GM12891 (cell line): ENCODE results near the gene SEC24B.
"Not testable (repeated sequence)": the region's sequence is repeated elsewhere in the genome, so short reads cannot be mapped to it uniquely, and the experiment has no call there.

ENCODE experiments used
- DNase-seq: peaks from one replicate; pipeline ENCODE4 v3.0.0; 2011; ENCODE audit warnings: low spot score; ENCODE audit not compliant: insufficient read length
- FAIRE-seq: peaks from 2 replicates; lab custom pipeline; 2011; peaks lifted over from hg19 to GRCh38; lab: Jason Lieb, UNC
- PAX5 ChIP-seq: IDR thresholded peaks from 2 replicates; pipeline ENCODE4 v1.6.1; 2011; ENCODE audit warnings: low read length, moderate library complexity, mild to moderate bottlenecking; ENCODE audit not compliant: insufficient read depth, severe bottlenecking
- POLR2A ChIP-seq: IDR thresholded peaks from 2 replicates; pipeline ENCODE4 v1.6.1; 2011; ENCODE audit warnings: low read depth, low read length, control low read depth
- POLR2AphosphoS5 ChIP-seq: IDR thresholded peaks from 2 replicates; pipeline ENCODE4 v1.6.1; 2011; ENCODE audit warnings: low read depth, low read length, control low read depth
- POU2F2 ChIP-seq: IDR thresholded peaks from 2 replicates; pipeline ENCODE4 v1.6.1; 2011; ENCODE audit warnings: low read depth, mild to moderate bottlenecking, control low read depth, low read length, moderate library complexity
- SPI1 ChIP-seq: IDR thresholded peaks from 2 replicates; pipeline ENCODE4 v1.6.1; 2011; ENCODE audit warnings: low read depth, low read length, control low read depth
- TAF1 ChIP-seq: IDR thresholded peaks from 2 replicates; pipeline ENCODE4 v1.6.1; 2011; ENCODE audit warnings: low read depth, low read length, control low read depth

SEC24B gene

GRCh38 chr4:109552237-109552636 lies 118.6 kb downstream of the SEC24B start:
- FAIRE-seq: no peak
- TF ChIP-seq SPI1 (no peak), POLR2A (no peak), PAX5 (no peak), TAF1 (no peak), POLR2AphosphoS5 (no peak), POU2F2 (no peak)
- no peak for DNase-seq

- TF ChIP-seq POLR2A (no peak), POLR2AphosphoS5 (no peak), POU2F2 (no peak)
- no peak for DNase-seq
- FAIRE-seq: no peak
Observed at GRCh38 chr4:109553130-109553529, 119.5 kb downstream of the SEC24B start.

- no peak for TF ChIP-seq SPI1
- TF ChIP-seq POLR2AphosphoS5: no peak
- TF ChIP-seq PAX5: no peak
- no peak for TF ChIP-seq POU2F2
- no peak for TF ChIP-seq TAF1
- TF ChIP-seq POLR2A: no peak
- FAIRE-seq (no peak), DNase-seq (no peak)
Observed at GRCh38 chr4:109554971-109555370, 121.4 kb downstream of the SEC24B start.

GRCh38 chr4:109557433-109557832 lies 123.8 kb downstream of the SEC24B start:
- no peak for FAIRE-seq
- no peak for DNase-seq
- TF ChIP-seq POLR2AphosphoS5: no peak
- no peak for TF ChIP-seq POLR2A
- TF ChIP-seq TAF1: no peak
- no peak for TF ChIP-seq SPI1
- TF ChIP-seq PAX5: no peak
- no peak for TF ChIP-seq POU2F2

- not testable (repeated sequence) for FAIRE-seq, DNase-seq
Observed at GRCh38 chr4:109558095-109558494, 124.5 kb downstream of the SEC24B start.

- DNase-seq (peak; percentile 36), FAIRE-seq (peak; percentile 40)
- TF ChIP-seq POLR2AphosphoS5 (no peak), PAX5 (no peak), TAF1 (no peak; the same call in 1 of the 2 replicates), SPI1 (no peak), POLR2A (no peak), POU2F2 (no peak)
Observed at GRCh38 chr4:109559625-109559982, 126.0 kb downstream of the SEC24B start.

GRCh38 chr4:109559983-109560686 lies 126.5 kb downstream of the SEC24B start, which contains the start of gene MCUB:
MCUB (plus strand) TSS chr4:109560246; CDS start chr4:109560338, 92 bp downstream.
- TF ChIP-seq POLR2AphosphoS5 (no peak; the same call in 1 of the 2 replicates), PAX5 (no peak), POLR2A (no peak), TAF1 (no peak; the same call in 1 of the 2 replicates), SPI1 (no peak), POU2F2 (no peak)
- DNase-seq (peak; percentile 82), FAIRE-seq (peak; percentile 85)

GRCh38 chr4:109560687-109561461 lies 127.3 kb downstream of the SEC24B start:
- peak; percentile 65 for DNase-seq
- FAIRE-seq: peak; percentile 68
- TF ChIP-seq PAX5 (no peak), POU2F2 (no peak), POLR2AphosphoS5 (peak; percentile 60; the same call in 1 of the 2 replicates), POLR2A (peak; percentile 53; the same call in 1 of the 2 replicates), TAF1 (peak; percentile 72; the same call in 1 of the 2 replicates), SPI1 (peak; percentile 99)

- no peak for FAIRE-seq
- TF ChIP-seq SPI1 (no peak), TAF1 (no peak), POU2F2 (no peak), PAX5 (no peak), POLR2AphosphoS5 (no peak), POLR2A (no peak)
- no peak for DNase-seq
Observed at GRCh38 chr4:109562457-109563239, 129.0 kb downstream of the SEC24B start.

- no peak for TF ChIP-seq TAF1
- TF ChIP-seq SPI1: no peak
- TF ChIP-seq POLR2A: no peak
- no peak for TF ChIP-seq POLR2AphosphoS5
- TF ChIP-seq POU2F2: no peak
- no peak for TF ChIP-seq PAX5
- DNase-seq (no peak), FAIRE-seq (no peak)
Observed at GRCh38 chr4:109571494-109571893, 137.9 kb downstream of the SEC24B start.
